Neural cell (in vitro differentiated cells): ENCODE data around the gene CPSF3.

Experiments
- EP300 ChIP-seq: fragments of 450-650 bp; conservative IDR thresholded peaks from 2 replicates; pipeline ENCODE4 v1.6.1; 2014; ENCODE audit warnings: antibody characterized with exemption, mild to moderate bottlenecking, moderate library complexity; ENCODE audit not compliant: poor library complexity, severe bottlenecking
- EZH2 ChIP-seq: fragments of 200-600, 300-800 bp; shearing (Covaris generic), sonication (generic); IDR thresholded peaks from 2 replicates; pipeline ENCODE4 v1.6.1; 2014; ENCODE audit warnings: antibody characterized with exemption, low read length, borderline replicate concordance, mild to moderate bottlenecking; ENCODE audit not compliant: insufficient read depth, poor library complexity, severe bottlenecking
- MXI1 ChIP-seq: fragments of 450-650 bp; conservative IDR thresholded peaks from 2 replicates; pipeline ENCODE4 v1.6.1; 2014; ENCODE audit warnings: antibody characterized with exemption, mild to moderate bottlenecking; ENCODE audit not compliant: poor library complexity, severe bottlenecking
- POLR2AphosphoS5 ChIP-seq: IDR thresholded peaks from 2 replicates; pipeline ENCODE4 v1.6.1; 2012
- RAD21 ChIP-seq: fragments of 450-650 bp; conservative IDR thresholded peaks from 2 replicates; pipeline ENCODE4 v1.6.1; 2014; ENCODE audit warnings: antibody characterized with exemption, mild to moderate bottlenecking, moderate library complexity
- SMC3 ChIP-seq: fragments of 450-650 bp; conservative IDR thresholded peaks from 2 replicates; pipeline ENCODE4 v1.6.1; 2014; ENCODE audit warnings: antibody characterized with exemption, mild to moderate bottlenecking, moderate library complexity; ENCODE audit not compliant: poor library complexity
- TF ChIP-seq, protein P1 (sequence below): fragments of 450-650 bp; IDR thresholded peaks from 2 replicates; pipeline ENCODE4 v1.5.1; 2014; ENCODE audit warnings: antibody characterized with exemption, mild to moderate bottlenecking, moderate library complexity; ENCODE audit not compliant: poor library complexity, severe bottlenecking
- TF ChIP-seq, protein P2 (sequence below): IDR thresholded peaks from 2 replicates; pipeline ENCODE4 v1.6.1; 2012; ENCODE audit warnings: borderline replicate concordance

DNA sequence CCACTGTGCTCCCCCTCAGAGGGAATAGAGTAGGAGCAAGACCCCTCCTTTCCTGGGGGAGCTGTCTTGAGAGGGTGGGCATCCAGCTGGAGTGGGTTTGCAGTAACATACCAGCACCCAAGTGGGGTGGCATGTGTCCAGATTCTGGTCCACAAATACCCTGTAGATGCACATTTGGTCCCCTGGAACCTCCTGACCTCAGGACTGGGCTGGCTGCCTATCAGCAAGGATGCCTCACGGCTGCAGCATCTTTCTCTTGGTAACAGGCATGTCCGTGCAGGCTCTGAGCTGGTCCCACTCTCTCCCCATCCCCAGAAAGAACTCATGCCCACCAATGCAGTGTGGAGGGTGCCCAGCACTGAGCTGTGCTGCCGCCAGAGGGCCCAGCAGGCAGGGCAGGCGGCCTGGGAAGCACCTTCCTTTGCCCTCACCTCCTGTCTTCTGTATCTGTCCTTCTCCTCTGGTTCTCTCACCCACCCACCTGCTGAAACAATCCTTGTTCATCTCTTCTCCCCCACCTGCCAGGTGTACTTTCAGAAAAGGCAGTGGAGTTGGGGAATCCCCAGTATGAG, 47.5 kb upstream of the CPSF3 start:
- no peak for TF ChIP-seq EZH2
- TF ChIP-seq, protein P1, sequence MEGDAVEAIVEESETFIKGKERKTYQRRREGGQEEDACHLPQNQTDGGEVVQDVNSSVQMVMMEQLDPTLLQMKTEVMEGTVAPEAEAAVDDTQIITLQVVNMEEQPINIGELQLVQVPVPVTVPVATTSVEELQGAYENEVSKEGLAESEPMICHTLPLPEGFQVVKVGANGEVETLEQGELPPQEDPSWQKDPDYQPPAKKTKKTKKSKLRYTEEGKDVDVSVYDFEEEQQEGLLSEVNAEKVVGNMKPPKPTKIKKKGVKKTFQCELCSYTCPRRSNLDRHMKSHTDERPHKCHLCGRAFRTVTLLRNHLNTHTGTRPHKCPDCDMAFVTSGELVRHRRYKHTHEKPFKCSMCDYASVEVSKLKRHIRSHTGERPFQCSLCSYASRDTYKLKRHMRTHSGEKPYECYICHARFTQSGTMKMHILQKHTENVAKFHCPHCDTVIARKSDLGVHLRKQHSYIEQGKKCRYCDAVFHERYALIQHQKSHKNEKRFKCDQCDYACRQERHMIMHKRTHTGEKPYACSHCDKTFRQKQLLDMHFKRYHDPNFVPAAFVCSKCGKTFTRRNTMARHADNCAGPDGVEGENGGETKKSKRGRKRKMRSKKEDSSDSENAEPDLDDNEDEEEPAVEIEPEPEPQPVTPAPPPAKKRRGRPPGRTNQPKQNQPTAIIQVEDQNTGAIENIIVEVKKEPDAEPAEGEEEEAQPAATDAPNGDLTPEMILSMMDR = no peak
- TF ChIP-seq, protein P2, sequence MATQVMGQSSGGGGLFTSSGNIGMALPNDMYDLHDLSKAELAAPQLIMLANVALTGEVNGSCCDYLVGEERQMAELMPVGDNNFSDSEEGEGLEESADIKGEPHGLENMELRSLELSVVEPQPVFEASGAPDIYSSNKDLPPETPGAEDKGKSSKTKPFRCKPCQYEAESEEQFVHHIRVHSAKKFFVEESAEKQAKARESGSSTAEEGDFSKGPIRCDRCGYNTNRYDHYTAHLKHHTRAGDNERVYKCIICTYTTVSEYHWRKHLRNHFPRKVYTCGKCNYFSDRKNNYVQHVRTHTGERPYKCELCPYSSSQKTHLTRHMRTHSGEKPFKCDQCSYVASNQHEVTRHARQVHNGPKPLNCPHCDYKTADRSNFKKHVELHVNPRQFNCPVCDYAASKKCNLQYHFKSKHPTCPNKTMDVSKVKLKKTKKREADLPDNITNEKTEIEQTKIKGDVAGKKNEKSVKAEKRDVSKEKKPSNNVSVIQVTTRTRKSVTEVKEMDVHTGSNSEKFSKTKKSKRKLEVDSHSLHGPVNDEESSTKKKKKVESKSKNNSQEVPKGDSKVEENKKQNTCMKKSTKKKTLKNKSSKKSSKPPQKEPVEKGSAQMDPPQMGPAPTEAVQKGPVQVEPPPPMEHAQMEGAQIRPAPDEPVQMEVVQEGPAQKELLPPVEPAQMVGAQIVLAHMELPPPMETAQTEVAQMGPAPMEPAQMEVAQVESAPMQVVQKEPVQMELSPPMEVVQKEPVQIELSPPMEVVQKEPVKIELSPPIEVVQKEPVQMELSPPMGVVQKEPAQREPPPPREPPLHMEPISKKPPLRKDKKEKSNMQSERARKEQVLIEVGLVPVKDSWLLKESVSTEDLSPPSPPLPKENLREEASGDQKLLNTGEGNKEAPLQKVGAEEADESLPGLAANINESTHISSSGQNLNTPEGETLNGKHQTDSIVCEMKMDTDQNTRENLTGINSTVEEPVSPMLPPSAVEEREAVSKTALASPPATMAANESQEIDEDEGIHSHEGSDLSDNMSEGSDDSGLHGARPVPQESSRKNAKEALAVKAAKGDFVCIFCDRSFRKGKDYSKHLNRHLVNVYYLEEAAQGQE = no peak
- TF ChIP-seq POLR2AphosphoS5 = no peak
- TF ChIP-seq MXI1 = no peak
- no peak for TF ChIP-seq EP300
- TF ChIP-seq RAD21 = no peak
- no peak for TF ChIP-seq SMC3
